ENCODE data around the gene PRPS1L1.

DNA sequence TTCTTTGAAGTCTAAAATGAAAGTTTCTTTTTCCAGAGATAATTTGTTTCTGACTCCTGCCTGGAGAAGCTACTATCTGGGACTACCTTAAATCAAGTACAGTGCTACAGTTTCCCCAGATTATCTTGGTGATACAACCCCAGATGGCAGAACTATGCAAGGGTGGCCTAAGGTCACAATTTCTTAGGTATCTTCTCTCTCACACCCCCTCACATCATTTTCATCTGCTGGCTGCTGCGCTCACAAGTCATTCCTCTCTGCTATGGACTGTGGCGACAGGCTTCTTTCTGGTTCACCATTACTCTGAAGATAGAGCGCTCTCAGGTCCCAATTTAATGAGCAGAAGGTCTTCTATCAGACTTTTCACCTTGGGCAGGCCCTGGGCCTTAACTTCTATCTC is 9.1 kb upstream of the PRPS1L1 start:
- TF ChIP-seq, protein P1, sequence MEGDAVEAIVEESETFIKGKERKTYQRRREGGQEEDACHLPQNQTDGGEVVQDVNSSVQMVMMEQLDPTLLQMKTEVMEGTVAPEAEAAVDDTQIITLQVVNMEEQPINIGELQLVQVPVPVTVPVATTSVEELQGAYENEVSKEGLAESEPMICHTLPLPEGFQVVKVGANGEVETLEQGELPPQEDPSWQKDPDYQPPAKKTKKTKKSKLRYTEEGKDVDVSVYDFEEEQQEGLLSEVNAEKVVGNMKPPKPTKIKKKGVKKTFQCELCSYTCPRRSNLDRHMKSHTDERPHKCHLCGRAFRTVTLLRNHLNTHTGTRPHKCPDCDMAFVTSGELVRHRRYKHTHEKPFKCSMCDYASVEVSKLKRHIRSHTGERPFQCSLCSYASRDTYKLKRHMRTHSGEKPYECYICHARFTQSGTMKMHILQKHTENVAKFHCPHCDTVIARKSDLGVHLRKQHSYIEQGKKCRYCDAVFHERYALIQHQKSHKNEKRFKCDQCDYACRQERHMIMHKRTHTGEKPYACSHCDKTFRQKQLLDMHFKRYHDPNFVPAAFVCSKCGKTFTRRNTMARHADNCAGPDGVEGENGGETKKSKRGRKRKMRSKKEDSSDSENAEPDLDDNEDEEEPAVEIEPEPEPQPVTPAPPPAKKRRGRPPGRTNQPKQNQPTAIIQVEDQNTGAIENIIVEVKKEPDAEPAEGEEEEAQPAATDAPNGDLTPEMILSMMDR (IDR thresholded peaks at IDR 0.05) = no peak
- TF ChIP-seq EP300 (IDR thresholded peaks at IDR 0.05) = no peak

Measured in esophagus muscularis mucosa (tissue), 3 donors.